GM19455 (cell line): ENCODE data around the gene KIF26B.
"Not testable (repeated sequence)": the region's sequence is repeated elsewhere in the genome, so short reads cannot be mapped to it uniquely, and the experiment has no call there.

ENCODE experiments used
- ATAC-seq: cut with Tn5 transposase; IDR thresholded peaks from one replicate; pipeline ENCODE4 v1.9.1; 2021; ENCODE audit not compliant: unreplicated experiment

The KIF26B gene

GRCh38 chr1:245311887-245312536 lies 157.2 kb downstream of the KIF26B start:
- ATAC-seq, result no peak

- no peak for ATAC-seq
Observed at GRCh38 chr1:245313576-245313975, 158.8 kb downstream of the KIF26B start.

GRCh38 chr1:245316784-245317183 lies 162.0 kb downstream of the KIF26B start:
- ATAC-seq, result no peak

GRCh38 chr1:245317217-245317616 lies 162.4 kb downstream of the KIF26B start:
- ATAC-seq, result no peak

- no peak for ATAC-seq
Observed at GRCh38 chr1:245319094-245319493, 164.3 kb downstream of the KIF26B start.

- ATAC-seq, result no peak
Observed at GRCh38 chr1:245322673-245323072, 167.9 kb downstream of the KIF26B start.

- ATAC-seq, result not testable (repeated sequence)
Observed at GRCh38 chr1:245323765-245324164, 169.0 kb downstream of the KIF26B start.

- ATAC-seq, result no peak
Observed at GRCh38 chr1:245325922-245326795, 171.4 kb downstream of the KIF26B start.

GRCh38 chr1:245327360-245327759 lies 172.6 kb downstream of the KIF26B start:
- no peak for ATAC-seq

GRCh38 chr1:245327842-245328241 lies 173.1 kb downstream of the KIF26B start:
- ATAC-seq, result no peak

- no peak for ATAC-seq
Observed at GRCh38 chr1:245330951-245331350, 176.2 kb downstream of the KIF26B start.

GRCh38 chr1:245332085-245332484 lies 177.3 kb downstream of the KIF26B start:
- no peak for ATAC-seq

- no peak for ATAC-seq
Observed at GRCh38 chr1:245332513-245332912, 177.7 kb downstream of the KIF26B start.

GRCh38 chr1:245334235-245334634 lies 179.4 kb downstream of the KIF26B start:
- ATAC-seq, result no peak

- ATAC-seq, result no peak
Observed at GRCh38 chr1:245334827-245335490, 180.2 kb downstream of the KIF26B start.

- ATAC-seq, result not testable (repeated sequence)
Observed at GRCh38 chr1:245335684-245336083, 180.9 kb downstream of the KIF26B start.

- no peak for ATAC-seq
Observed at GRCh38 chr1:245336149-245336983, 181.6 kb downstream of the KIF26B start.

GRCh38 chr1:245336984-245337355 lies 182.2 kb downstream of the KIF26B start:
- not testable (repeated sequence) for ATAC-seq

GRCh38 chr1:245337829-245338484 lies 183.2 kb downstream of the KIF26B start:
- no peak for ATAC-seq

GRCh38 chr1:245338485-245338877 lies 183.7 kb downstream of the KIF26B start:
- no peak for ATAC-seq
